Measurements from ENCODE around the gene SCCPDH.

SCCPDH gene

DNA sequence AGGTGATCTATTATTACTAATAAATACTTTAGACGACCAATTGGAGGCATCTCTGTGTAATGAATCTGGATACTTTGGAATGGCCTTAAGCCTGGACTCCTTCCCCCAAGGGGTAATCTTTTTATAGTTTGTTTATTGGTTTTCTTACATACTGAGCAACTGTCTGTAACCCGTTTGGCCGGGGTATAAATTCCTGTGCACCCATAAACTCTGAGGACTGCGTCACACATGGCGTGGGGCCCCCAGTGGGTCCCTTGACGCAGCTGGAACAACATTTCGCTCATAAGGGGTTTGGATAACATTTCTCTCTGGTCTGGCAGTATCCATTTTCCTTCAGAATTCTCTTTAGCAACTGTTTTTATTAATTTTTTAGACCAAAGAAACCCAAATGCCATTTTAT is 26.5 kb downstream of the SCCPDH start:
- no peak for DNase-seq (ENCODE audit: low spot score)

- DNase-seq (ENCODE audit: low spot score): peak; percentile 35
Observed at GRCh38 chr1:246753670-246754535, 29.7 kb downstream of the SCCPDH start.

GRCh38 chr1:246755419-246755818 is 31.2 kb downstream of the SCCPDH start:
- no peak for DNase-seq (ENCODE audit: low spot score)

- DNase-seq (ENCODE audit: low spot score): no peak
Observed at GRCh38 chr1:246760422-246761347, 36.5 kb downstream of the SCCPDH start.

DNA sequence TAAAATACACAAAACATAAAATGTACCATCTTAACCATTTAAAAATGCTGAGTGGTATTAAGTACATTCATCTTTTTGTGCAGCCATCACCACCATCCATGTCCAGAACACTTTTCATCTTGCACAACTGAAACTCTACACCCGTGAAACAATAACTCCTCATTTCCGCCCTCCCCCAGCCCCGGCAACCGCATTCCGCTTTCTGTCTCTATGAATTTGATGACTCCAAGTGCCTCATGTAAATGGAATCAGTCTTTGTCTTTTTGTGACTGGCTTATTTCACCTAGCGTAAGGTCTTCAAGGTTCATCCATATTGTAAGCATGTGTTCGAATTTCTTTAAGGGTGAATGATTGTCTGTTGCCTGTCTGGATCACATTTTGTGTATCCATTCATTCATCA is 37.2 kb downstream of the SCCPDH start:
- no peak for DNase-seq (ENCODE audit: low spot score)

GRCh38 chr1:246765521-246765920 is 41.3 kb downstream of the SCCPDH start:
- DNase-seq (ENCODE audit: low spot score): no peak

DNA sequence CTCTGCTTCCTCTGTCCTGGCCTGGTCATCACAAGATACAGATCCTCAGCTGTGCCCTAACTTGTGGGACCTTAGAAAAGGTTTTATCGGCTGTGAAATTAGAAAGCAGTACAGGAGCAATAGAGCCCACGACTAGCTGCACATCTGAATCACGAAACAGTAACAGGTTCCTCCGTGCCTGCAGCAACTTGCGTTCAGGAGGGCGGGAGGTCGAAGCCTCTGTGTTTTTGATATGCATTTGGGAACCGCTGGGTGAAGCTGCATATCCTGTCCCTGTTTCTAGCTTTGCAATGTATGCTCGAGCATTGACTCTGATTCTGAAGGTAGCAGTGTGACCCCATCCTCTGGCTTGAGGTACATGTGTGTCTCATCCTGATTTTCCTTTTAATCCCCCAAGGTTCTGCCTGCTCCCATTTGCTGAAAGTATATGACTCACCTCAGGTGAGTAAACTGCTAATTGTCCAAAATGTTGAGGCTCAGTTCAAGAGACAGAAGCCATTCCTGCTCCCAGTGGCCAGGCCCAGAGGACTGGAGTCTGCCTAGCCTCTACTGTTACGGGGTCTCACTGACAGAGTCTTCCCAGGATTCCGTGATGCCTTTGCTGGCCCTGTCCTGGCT is 44.3 kb downstream of the SCCPDH start:
- DNase-seq (ENCODE audit: low spot score): no peak

DNA sequence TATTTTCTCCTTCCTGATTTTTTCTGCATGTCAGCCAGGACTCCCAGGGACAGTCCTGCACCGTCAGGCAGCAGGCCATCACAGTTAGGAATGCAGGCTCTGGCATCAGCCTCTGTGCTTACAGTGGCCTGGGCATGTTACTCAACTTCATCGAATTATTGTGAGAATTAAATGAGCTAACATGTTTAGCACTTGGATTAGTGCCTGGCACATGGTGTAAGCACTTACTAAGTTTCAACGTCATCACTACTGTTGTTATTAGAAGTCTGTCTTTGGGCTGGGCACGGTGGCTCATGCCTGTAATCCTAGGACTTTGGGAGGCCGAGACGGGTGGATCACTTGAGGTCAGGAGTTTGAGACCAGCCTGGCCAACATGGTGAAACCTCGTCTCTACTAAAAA is 45.1 kb downstream of the SCCPDH start:
- no peak for DNase-seq (ENCODE audit: low spot score)

DNA sequence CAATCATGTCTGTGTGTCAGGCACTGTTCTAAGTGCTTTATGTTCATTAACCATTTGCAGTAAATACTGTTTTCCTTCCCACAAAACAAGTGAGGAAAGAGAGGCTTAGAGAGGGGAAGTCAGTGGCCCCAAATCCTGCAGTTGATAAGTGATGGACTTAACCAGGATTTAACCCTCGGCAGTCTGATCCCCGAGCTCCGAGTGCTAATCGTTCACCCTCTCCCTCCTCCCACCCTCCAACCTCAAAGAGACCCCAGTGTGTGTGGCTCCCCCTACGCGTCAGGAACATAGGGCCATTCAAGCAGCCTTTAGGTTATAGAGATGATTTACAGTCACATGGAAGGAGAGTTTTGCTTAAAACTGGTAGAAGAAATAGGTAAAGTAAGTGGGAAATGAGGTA is 47.2 kb downstream of the SCCPDH start:
- no peak for DNase-seq (ENCODE audit: low spot score)

DNA sequence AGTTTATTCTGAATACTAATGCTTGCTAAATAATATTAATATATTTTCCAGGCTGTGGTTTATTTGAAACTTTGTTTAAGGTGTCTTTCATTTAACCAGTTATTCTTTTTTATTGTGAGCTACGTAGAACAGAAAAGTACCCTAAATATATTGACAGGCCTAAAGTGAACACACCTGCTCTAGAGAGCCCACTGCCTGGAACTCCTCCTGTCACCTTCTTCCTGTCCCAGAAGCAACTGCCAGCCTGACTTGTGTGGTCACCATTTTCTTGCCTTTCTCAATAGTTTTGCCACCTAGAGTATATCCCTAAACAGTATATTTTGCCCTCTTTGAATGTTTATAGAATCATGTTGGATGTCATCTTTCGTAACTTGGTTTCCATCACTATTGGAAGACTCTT is 48.5 kb downstream of the SCCPDH start:
- DNase-seq (ENCODE audit: low spot score): no peak

- no peak for DNase-seq (ENCODE audit: low spot score)
Observed at GRCh38 chr1:246773213-246773641, 49.0 kb downstream of the SCCPDH start.

- no peak for DNase-seq (ENCODE audit: low spot score)
Observed at GRCh38 chr1:246775531-246776385, 51.5 kb downstream of the SCCPDH start.

DNA sequence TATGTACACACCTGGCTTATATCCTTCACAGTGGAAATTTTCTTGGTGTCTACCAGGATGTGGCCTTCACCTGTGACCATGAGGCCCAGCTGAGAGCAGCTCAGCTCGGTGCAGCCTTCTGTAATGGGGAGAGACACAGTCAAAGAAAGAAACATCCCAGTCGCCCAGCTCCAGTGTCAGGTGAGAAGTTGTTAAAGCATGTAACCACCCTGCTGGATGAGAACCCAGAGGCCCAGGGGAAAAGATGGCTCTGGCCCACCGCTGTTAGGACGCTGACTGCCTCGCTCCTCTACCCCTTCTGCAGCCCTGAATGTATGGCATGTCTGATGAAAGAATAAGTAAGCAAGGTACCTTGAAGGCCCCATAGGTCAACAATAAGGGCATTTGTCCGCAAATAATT is 52.7 kb downstream of the SCCPDH start:
- no peak for DNase-seq (ENCODE audit: low spot score)

DNA sequence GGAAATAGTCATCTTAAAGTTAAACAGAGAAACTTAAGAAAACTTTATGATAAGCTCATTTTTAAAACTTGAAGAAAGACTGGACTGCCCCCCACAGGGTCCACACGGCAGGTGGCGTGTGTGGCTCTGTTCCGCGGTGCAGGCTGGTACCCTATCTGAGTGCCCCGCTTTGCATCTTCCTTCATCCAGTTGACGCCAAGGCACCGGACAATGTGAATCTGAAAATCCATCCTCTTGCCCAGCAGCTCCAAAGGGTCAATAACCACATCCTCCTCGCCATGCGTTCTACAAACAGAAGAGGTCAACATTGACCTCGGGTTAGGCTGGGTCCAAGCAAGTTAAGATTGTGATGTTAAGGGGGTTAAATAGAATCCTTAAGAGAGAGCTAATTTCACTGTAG is 54.5 kb downstream of the SCCPDH start:
- no peak for DNase-seq (ENCODE audit: low spot score)

GRCh38 chr1:246779561-246780175 is 55.5 kb downstream of the SCCPDH start:
- DNase-seq (ENCODE audit: low spot score): no peak

DNA sequence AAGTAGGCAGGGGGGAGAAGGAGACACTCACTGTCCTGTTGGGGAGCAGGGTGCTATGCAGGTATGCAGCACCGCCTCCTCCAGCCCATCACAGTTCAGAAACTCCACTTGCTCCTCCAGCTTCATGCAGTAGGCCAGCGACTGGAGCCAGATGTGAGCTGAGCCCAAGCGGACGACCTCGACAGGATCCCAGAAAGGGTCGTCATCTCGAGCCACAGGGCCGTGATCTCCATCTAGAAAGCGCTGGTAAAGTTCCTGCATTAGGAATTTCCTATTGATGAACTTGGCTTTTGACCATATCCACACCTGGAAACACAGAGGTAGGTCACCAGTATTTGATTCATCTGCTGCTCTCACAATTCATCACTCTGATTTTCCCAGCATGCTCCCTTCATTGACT is 56.1 kb downstream of the SCCPDH start:
- no peak for DNase-seq (ENCODE audit: low spot score)

DNA sequence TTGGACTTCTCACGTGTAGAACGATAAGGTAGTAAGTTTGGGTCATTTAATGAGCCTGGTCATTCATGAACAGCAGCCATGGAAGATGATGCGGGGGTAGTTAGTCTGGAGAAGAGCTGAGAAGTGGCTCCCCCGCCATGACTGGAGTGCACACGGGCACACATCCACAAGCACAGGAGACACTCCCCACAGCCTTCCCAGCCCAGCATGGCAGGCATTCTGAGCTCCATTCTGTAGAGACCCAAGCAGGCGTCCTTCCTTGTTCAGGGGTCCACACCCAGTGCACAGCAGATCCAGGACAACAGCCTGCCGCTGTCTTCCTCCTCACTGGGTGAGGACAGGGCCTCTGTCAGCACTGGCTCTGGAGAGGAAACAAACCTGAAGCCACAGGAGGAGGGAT is 57.0 kb downstream of the SCCPDH start:
- DNase-seq (ENCODE audit: low spot score): no peak

- no peak for DNase-seq (ENCODE audit: low spot score)
Observed at GRCh38 chr1:246782120-246782900, 58.1 kb downstream of the SCCPDH start.

DNA sequence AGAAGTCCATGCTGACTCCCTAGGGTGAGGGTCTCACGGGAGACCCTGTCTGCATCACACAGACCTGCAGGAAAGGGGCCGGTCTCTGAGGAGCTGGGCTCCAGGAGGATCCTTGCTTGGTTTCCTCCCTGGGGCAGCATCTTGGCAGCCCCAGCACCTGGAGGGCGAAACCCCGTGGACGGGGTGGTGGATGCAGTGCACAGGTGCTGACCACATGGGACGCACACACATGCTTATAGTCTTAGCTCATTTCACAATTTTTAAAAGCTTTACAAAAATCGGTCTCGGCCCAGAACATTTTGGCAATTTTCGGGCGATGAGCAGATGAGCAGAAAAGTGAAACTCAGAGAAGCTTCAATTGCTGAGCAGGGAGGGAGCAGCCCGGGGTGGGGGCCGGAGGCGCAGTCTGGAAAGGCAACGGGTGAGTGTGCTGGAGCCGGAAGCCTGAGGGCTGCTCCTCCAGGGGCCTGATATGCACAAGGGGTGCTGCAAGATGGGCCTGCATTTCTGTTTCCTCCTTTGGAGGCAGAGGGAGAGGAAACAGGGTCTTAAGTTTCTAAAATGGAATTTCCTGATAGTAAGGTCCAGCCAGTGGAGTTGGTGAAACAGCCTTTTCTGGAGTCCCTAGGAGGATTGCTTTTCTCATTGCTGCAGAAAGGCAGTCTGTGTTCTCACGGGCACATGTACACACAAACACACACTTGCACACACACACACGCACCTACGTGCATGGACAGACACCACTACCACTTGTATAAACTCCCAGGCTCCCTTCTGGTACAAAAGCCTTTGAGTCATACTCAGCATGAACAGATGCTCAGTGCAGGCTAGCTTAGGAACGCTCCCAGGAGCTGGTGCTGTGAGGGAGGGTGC is 60.6 kb downstream of the SCCPDH start:
- no peak for DNase-seq (ENCODE audit: low spot score)
